DMS153 treated with DMSO at 0.1 percent for 48 hours (cell line): ENCODE measurements around the gene TTC23.

ENCODE experiments used
- DNase-seq: peaks from one replicate; lab custom pipeline; 2025; ENCODE audit not compliant: unreplicated experiment; lab: John Stamatoyannopoulos, UW

TTC23 gene

GRCh38 chr15:99165956-99166689, 83.3 kb downstream of the TTC23 start:
- DNase-seq, result no peak

DNA sequence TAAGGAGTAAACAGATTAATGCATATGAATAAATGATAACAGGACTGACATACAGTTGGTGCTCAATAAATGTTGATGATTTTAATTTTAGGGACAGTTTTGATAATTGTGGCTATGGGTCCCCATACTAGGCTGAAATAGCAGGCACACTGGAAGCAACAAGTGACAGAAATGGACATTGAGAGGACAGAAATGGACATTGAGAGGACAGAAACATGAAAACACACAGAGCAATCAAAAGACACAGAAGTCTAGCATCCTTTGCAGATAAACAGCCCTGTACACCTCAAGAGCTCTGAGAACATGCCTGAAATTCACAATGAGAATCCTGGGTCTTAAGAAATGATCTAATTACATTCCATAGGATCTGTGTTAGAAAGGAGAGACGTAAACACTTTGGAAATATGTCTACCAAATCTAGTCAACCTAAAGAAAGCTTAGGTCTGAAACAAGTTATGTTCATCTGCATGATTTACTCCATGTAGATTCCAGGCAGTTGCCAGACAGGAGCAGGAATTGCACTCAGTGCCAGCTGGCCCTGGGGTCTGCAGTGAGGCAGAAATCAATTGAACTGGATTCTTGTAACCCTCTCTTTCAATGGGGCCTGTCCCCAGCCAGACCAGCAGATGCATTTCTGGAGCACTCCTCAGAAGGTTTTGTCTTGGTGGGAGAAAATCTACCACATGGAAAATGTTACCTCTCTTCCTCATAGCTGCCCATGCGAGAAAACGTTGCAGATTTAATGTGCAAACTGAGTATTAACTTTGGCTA, 84.2 kb downstream of the TTC23 start:
- no peak for DNase-seq

GRCh38 chr15:99164119-99164518, 85.3 kb downstream of the TTC23 start:
- DNase-seq, result no peak

- no peak for DNase-seq
Measured at GRCh38 chr15:99163271-99164062, 85.9 kb downstream of the TTC23 start.

DNA sequence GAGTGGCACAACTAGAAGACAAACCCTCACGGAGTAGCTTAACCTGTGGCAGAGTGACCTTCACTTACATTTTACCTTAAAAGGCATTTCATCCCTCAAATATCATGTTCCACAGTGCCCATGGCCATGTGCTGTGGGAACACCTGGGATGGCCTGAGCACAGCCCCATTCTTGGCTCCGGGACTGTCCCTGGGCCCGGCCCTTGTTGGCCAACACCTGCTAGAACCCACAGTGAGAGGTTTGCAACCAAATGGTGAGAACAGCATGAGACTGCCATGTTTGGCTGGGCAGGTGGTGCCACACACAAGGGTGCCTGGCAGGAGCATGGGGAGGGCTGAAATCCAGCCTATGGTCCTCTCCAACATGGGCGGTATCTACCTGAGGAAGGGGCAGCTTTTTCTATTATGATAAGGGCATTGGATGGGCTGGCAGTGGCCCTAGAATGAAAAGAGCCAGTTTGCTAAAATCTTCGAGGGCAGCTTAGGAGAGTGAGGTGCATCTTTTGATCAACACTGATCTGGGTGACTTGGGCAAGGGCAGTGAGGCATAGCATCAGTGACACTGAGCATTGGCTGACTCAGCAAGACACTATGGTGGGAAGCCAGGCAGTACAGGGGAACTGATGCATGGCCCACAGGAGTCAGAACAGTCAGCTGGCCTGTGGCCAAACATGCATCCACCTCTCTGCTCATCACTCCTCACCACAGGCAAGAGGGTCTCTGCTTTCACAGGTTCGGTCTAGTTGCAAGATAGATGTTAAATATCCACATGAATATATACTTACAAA, 90.6 kb downstream of the TTC23 start:
- DNase-seq, result no peak

DNA sequence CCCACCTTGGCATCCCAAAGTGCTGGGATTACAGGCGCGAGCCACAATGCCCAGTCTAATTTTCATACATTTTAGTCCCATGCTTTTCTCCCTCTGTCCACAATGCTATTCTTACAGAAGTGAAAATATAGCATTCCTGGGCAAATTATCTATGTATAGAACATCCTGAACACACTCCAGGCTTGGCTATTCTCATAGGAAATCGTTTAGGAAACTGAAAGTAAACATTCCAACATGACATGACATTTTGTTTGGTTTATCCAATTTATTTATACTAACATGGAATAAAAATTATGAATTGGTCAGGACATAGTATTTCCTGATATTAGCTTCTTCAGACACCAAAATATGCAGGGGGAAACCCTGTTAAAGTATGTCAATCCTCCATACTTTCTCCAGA, 91.9 kb downstream of the TTC23 start:
- DNase-seq, result no peak

GRCh38 chr15:99155961-99156443, 93.4 kb downstream of the TTC23 start:
- DNase-seq, result no peak

GRCh38 chr15:99154271-99154670, 95.1 kb downstream of the TTC23 start:
- no peak for DNase-seq

DNA sequence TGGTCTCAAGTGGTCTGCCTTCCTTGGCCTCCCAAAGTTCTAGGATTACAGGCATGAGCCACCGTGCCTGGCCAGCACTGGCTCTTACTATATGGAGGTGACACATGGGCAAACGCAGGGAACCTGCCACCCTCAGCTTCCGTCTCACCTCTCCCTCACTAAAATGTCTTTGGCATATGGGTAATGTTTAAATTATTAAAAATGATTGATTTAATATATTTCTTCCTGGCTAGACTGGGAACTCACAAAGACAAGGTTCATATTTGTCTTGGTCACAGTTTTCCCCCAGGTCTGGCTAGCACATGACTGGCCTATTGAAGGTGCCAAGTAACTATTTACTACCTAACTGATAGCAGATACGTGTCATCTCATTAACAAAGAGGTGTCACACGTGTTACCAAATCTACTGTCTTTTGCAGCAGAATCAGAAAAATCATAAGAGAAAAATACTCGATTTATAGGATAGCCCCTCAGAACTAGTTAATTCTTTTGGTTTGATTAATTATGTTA, 96.3 kb downstream of the TTC23 start:
- DNase-seq, result no peak

- DNase-seq, result no peak
Measured at GRCh38 chr15:99151156-99151555, 98.2 kb downstream of the TTC23 start.

- DNase-seq, result no peak
Measured at GRCh38 chr15:99149366-99149765, 100.0 kb downstream of the TTC23 start.

DNA sequence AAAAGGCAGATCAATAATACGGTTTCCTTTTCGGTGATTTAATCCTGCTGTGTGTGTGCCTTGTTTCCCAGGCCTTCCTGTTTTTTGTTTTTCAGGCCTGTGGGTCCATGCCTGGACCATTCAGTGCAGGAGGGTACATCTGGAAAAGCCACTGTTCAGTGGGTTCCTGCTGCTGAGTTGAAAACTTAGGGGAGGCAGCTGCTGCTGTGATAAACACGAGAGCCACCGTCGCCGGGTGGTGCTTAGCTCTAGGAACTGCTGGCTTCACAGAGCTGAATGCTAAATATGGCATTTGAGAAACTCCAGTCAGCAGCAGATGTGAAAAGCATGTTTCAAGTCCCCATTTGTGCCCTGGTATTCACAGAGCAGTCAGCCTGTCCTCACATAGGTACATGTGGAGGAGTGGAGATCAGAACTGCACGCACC, 100.5 kb downstream of the TTC23 start:
- DNase-seq, result no peak

GRCh38 chr15:99146661-99147060, 102.7 kb downstream of the TTC23 start:
- DNase-seq, result no peak

GRCh38 chr15:99145778-99146177, 103.6 kb downstream of the TTC23 start:
- no peak for DNase-seq

GRCh38 chr15:99145005-99145404, 104.4 kb downstream of the TTC23 start:
- DNase-seq, result no peak

- DNase-seq, result no peak
Measured at GRCh38 chr15:99143655-99144610, 105.4 kb downstream of the TTC23 start.

DNA sequence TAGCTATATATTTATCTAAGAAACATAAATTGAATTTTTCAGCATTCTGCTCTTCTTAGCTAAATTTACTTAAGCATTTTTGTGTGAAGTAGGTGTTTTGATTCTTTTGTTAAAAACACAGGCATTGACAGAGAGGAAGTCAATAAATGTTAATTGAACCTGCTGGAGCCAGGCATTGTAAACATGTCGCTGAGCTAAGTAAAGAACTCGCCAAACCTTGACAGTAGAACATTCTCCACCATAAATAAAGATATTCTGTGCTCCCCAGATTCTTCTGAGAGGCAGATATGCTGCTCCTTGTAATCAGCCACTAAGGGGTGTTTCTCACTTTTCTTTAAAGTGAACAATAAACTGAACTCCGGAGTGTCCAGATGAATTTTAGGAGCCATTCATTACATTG, 106.1 kb downstream of the TTC23 start:
- DNase-seq, result no peak

DNA sequence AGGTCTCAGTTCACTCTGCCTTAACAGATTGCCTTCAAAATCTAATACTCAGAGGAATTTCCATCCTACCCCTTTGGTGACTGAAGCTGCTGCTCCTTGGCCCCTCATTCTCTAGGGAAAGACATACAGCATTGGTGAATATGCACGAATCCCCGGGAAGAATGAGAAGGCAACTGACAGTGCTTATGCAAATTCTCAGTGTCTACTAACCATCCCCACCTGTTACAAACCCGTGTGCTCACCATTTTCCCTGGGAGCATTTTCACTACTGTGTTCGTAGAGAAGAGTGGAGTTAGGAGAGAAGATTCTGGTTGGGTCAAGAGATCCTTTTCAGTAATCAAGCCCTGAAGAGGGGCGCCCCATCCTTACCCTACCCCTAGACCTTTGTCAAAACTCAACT, 106.8 kb downstream of the TTC23 start:
- no peak for DNase-seq

GRCh38 chr15:99141943-99142342, 107.4 kb downstream of the TTC23 start:
- DNase-seq, result no peak
